Heart left ventricle (tissue), 13 donors: ENCODE results near the gene EIF5B.

Source experiments
- POLR2A ChIP-seq, 2 donors: fragments of 450-650 bp; IDR thresholded peaks; one replicate each; pipeline ENCODE4 v1.6.1; 2017; ENCODE audit warnings: antibody characterized with exemption in 2 of 2, mild to moderate bottlenecking in 2 of 2, moderate library complexity in 2 of 2
- TF ChIP-seq, protein P1 (sequence below), 12 donors: fragments of 200-600 bp; sonication (generic) in 4 of 12; IDR thresholded peaks; one replicate each; pipeline versions ENCODE4 v1.5.0 to v1.8.0; 2018 to 2022; ENCODE audit warnings: antibody characterized with exemption in 12 of 12, mild to moderate bottlenecking in 5 of 12
- donor health status: ischemic (EF 13 %, LVEDD 7.1; RV severe dilation, severe dysfunction).
- donor health status: DM: no; HTN: yes; CAD: no.
- donor health status: DM: no; HTN: no; CAD: no.
- donor health status: ischemic (EF 25% LVEDD 6.9; RV normal size, moderate dysfunction).
- donor health status: ischemic (EF 25% LVEDD 5.7; RV mildly dilated, moderate dysfunction).
- donor health status: ischemic (EF 35%, LVEDD 5.7; RV mildly dilated, moderate dysfunction).
- donor health status: nonischemic (EF 11% LVEDD 7.7; RV severe dilation, severe dysfunction).
- donor health status: DM: yes; HTN: yes; CAD: no.
- donor health status: PGD.
- donor health status: ischemic (EF 29% LVEDD 5.4; RV normal size, mild dysfunction).
- donor health status: nonischemic (EF 23%, LVEDD 6.1; RV moderate dilation, normal function).

DNA sequence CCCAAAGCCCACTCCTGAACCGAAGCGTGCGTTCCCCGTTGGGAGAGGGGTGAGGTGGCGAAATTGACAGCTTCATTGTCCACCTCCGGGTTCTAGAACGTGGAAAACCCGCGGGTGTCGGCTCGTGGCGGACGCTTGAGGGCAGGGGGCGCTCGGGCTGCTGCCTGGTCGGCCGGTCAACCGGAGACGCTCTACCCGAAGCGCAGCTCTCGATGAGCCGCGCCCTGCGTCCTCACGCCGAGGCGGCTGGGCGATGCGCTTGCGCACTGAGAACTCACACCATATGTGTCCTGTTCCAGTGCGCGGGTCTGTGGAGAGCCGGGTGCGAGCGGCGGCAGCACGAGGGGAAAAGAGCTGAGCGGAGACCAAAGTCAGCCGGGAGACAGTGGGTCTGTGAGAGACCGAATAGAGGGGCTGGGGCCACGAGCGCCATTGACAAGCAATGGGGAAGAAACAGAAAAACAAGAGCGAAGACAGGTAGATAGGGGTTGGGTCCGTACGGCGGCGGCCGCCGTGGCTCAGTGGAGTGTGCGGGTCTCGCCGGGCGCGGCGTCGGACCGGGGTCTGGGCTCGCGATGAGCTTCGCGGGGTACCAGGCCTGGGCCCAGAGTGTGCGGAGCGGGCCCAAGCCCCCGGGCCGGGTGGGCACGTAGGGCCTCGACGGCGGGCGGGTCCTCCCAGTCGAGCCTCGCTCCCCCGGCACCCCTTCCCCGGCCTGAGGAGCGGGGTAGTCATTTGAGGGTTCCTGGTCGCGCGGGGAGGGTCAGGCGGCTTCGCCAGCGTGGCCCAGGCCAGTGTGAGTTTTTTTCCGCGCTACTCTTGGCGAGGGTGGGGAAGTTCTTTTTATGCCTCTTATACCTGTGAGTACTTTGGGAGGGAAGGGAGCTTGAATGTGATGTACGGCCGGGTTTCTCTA is at the start of gene EIF5B:
- TF ChIP-seq, protein P1, sequence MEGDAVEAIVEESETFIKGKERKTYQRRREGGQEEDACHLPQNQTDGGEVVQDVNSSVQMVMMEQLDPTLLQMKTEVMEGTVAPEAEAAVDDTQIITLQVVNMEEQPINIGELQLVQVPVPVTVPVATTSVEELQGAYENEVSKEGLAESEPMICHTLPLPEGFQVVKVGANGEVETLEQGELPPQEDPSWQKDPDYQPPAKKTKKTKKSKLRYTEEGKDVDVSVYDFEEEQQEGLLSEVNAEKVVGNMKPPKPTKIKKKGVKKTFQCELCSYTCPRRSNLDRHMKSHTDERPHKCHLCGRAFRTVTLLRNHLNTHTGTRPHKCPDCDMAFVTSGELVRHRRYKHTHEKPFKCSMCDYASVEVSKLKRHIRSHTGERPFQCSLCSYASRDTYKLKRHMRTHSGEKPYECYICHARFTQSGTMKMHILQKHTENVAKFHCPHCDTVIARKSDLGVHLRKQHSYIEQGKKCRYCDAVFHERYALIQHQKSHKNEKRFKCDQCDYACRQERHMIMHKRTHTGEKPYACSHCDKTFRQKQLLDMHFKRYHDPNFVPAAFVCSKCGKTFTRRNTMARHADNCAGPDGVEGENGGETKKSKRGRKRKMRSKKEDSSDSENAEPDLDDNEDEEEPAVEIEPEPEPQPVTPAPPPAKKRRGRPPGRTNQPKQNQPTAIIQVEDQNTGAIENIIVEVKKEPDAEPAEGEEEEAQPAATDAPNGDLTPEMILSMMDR (IDR thresholded peaks at IDR 0.05) = peak; percentile 36 to 95 (median 74)
- peak in 1 of 2 donors; percentile 59 for TF ChIP-seq POLR2A (IDR thresholded peaks at IDR 0.05)
